Urinary bladder (tissue), 4 donors: ENCODE data around the gene DPT. TPM values are rescaled to one million over a fixed set of nuclear protein-coding genes. Genes with fewer than 3 reads are reported as not detected.

Experiments
- DNase-seq: peaks from one replicate; pipeline ENCODE4 v3.0.0-alpha.2; 2015; ENCODE audit errors: extremely low spot score
- H3K27ac ChIP-seq: one replicate; pipeline ENCODE4 v1.5.1; 2013; ENCODE audit warnings: low read depth, mild to moderate bottlenecking, moderate library complexity
- H3K36me3 ChIP-seq: one replicate; pipeline ENCODE4 v1.6.1; 2013; ENCODE audit warnings: mild to moderate bottlenecking, moderate library complexity; ENCODE audit not compliant: insufficient read depth
- H3K4me1 ChIP-seq: one replicate; pipeline ENCODE4 v1.6.1; 2013; ENCODE audit warnings: mild to moderate bottlenecking, moderate library complexity; ENCODE audit not compliant: insufficient read depth
- H3K4me3 ChIP-seq: one replicate; pipeline ENCODE4 v1.5.1; 2013; ENCODE audit warnings: low read depth, low read length
- WGBS: extraction: QIAGEN DNeasy Blood & Tissue Kit; methylation state at CpG from one replicate; pipeline ENCODE4 v1.1.7; 2013; 5-methylcytosine and 5-hydroxymethylcytosine counted together
- polyA plus RNA-seq: library from polyadenylated mRNA; stranded (reverse); fragments of 200-250 nt; gene quantifications from one replicate; pipeline ENCODE4 v1.2.3, GENCODE V29; 2013
- total RNA-seq: library from RNA; depleted of rRNA; stranded (reverse); fragments of >200 nt; gene quantifications from one replicate; pipeline ENCODE4 v1.2.3, GENCODE V29; 2014
- donor health status: healthy with polysubstance abuse.
- donor health status: healthy.

DPT gene
- total and polyA plus RNA-seq, 2 donors = 175 to 198 TPM

DNA sequence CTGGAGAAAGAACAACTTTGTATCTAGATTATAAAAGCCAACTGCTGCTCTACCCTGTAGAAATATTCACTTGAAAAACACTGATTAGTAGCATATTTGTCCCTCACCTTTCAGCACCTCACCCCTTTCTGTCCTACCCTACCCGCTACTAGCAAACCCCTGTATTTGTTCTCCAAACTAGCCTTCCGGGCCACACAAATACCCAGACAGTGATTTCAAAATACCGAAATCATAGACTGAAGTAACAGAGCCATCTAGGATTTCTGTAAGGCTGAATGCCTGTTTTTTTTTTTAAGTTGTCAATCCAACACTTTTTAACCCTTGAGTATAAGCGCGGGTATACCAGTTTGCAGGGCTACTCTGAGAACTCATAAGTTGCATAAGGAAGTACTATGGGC, 398 bp upstream of the DPT start:
- 85% methylated on average over 5 of the region's 5 CpGs for WGBS
- no peaks in the 10 kb centered on the region for H3K36me3 ChIP-seq
- no peaks in the 10 kb centered on the region for H3K4me1 ChIP-seq
- H3K4me3 ChIP-seq = no peak overlapping the region
- DNase-seq = no peak
- no peak overlapping the region for H3K27ac ChIP-seq

DNA sequence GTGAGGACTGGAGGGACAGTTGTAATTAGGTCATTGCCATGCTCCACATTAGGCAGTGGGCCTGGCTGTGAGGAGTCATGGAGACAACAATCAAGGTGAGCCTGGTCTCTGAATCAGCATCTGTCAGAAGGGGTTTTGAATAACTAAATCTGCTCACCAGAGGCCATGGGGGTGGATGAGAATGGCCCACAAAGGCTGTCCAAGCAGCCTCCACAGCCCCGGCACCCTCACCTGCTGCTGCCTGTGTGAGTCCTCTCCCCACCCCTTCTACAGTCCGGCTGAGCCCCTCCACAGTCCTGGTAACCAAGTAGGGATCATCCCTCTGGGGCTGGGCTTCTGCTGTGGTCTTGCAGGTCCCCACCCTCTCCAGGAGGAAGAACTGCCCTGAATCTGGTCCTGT, 2.3 kb downstream of the DPT start:
- Histone ChIP-seq H3K4me3 (no peak overlapping the region), H3K36me3 (no peaks in the 10 kb centered on the region), H3K27ac (no peak overlapping the region), H3K4me1 (no peaks in the 10 kb centered on the region)
- no peak for DNase-seq
- WGBS = 87% methylated on average over 2 of the region's 2 CpGs

DNA sequence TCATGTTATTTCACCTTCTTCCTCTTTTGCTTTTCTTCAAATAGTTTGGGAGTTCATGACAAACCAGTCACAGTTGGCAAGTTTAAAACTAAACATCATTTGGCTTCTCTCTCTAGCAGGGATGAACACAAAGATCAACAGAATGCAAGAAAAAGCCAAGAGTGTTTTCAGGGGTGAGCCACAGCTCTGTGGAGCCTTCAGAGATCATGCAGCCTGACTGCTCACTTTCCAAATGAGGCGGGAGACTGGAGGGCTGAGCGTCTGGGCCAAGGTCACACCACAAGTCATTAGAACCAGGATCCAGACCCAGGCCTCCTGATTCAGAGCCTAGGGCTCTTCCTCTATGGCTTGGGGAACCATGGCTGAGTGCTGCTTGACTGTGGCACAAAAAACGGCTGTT, 2.7 kb downstream of the DPT start:
- Histone ChIP-seq H3K27ac (no peak overlapping the region), H3K4me1 (no peaks in the 10 kb centered on the region), H3K4me3 (no peak overlapping the region), H3K36me3 (no peaks in the 10 kb centered on the region)
- 46% methylated on average over 3 of the region's 3 CpGs for WGBS
- no peak for DNase-seq

DNA sequence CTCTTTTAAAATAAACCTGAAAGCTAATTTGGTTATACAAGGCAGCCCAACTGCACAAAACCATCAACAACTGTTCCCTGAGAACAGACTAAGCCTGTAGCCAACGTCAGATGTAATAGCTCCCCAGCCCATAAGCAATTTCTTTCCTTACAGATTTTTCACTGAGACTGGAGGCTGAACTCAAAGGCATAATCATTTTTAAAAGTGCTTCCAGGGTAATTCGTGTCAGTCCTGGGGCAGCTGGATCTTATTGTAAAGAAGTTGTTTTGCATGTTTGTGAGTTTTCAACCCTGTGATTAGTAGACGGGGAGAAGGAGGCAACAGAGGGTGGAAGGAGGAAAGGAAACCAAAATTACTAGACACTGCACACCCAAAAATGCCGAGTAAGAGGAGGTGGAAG, 3.2 kb downstream of the DPT start:
- Histone ChIP-seq H3K4me1 (no peaks in the 10 kb centered on the region), H3K27ac (no peak overlapping the region), H3K36me3 (no peaks in the 10 kb centered on the region), H3K4me3 (no peak overlapping the region)
- 48% methylated on average over 4 of the region's 4 CpGs for WGBS
- DNase-seq = no peak

DNA sequence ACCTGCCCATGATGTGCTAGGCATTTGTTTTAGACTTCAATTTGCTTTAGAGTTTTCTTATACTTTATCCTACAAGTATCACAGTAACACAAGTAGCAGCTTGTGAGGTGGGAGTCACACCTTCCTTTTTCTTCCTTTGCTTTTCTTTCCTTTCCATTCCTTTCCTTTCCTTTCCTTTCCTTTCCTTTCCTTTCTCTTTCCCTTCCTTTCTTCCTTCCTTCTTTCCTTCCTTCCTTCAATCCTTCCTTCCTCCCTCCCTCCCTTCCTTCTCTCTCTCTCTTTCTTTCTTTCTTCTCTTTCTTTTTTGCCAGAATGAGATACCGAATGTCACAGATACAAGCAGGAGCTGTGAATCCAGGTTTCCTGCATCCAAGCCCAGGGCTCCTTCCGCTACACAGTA, 3.9 kb downstream of the DPT start:
- H3K27ac ChIP-seq = no peak overlapping the region
- DNase-seq = no peak
- no peak overlapping the region for H3K4me3 ChIP-seq
- WGBS = 94% methylated on average over 2 of the region's 2 CpGs
- H3K36me3 ChIP-seq = no peaks in the 10 kb centered on the region
- no peaks in the 10 kb centered on the region for H3K4me1 ChIP-seq

DNA sequence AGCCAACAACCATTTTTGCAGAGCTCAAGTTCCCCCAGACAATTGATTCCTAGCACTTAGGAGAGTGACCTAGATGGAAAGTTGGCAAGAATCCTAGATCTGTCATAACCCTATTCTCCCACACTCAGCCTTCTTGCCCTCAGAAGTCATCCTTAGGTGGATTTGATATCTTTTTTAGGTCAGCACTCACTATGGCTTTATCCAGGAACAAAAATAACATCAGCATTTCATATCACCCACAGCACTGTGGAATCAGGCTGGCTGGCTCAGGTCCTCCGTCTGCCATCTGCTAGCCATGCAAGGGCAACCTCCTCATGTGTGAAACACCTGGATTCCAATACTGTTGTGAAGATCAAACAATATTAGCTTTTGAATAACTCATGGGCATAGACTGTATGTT, 6.0 kb downstream of the DPT start:
- WGBS = 40% methylated on average over 1 of the region's 1 CpG
- Histone ChIP-seq H3K27ac (no peak overlapping the region), H3K36me3 (no peaks in the 10 kb centered on the region), H3K4me3 (no peak overlapping the region), H3K4me1 (no peaks in the 10 kb centered on the region)
- no peak for DNase-seq

DNA sequence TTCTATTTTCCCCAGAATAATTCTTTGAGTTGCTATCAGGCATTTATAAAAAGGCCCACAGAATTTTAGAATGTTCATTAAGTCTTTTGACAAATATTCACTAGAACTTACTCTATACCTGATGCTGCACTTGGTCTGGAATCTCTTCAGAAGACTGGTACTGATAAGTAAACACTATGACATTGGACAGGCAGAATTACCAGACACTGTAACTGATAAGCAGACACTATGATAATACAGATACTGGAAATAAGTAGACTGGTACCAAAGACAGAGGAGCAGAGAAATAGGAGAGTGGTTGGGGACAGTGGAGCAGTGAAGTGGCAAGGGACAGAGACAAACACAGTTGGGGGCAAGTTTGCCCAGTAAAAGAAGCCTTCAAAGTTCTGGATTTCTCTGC, 8.2 kb downstream of the DPT start:
- DNase-seq = no peak
- no peaks in the 10 kb centered on the region for H3K36me3 ChIP-seq
- no peaks in the 10 kb centered on the region for H3K4me1 ChIP-seq
- no peak overlapping the region for H3K27ac ChIP-seq
- H3K4me3 ChIP-seq = no peak overlapping the region

DNA sequence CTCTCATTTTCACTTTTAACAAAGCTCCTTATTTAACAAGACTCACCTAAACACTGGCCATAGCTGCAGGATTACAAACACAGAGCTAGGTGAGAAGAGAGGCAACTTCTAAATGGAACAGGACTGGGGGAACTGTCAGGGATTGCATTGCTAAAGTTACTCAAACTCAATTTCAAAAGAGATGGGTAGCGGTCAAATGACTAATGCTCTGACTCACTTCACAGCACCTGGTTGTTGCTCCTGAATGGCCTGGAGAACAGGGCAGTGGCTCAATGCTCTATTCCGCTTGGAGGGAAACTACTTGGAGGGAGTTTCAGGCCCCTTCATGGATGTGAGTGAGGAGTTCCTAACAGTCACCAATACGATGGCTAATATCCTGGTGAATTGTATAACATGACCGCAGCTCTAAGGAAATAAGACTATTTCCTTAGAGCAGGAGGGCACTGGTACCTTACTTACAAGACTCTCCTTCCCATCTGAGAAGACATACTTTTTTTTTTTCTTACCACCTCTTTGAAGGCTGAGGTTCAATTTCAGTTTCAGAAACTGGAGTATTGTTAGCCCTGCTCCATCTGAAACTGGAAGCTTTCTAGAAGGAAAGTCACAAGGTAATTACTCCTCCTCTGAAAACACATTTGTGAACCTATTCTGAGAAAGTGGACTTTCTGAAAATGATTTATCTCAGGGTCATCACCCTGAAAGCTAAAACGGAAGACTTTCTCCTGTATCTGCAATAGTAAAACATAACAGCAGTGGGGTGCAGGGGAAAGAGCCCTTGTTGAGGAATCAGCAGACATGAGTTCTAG, 9.5 kb downstream of the DPT start:
- no peaks in the 10 kb centered on the region for H3K36me3 ChIP-seq
- WGBS = 94% methylated on average over 5 of the region's 5 CpGs
- no peak overlapping the region for H3K27ac ChIP-seq
- DNase-seq = no peak
- no peaks in the 10 kb centered on the region for H3K4me1 ChIP-seq
- H3K4me3 ChIP-seq = no peak overlapping the region

DNA sequence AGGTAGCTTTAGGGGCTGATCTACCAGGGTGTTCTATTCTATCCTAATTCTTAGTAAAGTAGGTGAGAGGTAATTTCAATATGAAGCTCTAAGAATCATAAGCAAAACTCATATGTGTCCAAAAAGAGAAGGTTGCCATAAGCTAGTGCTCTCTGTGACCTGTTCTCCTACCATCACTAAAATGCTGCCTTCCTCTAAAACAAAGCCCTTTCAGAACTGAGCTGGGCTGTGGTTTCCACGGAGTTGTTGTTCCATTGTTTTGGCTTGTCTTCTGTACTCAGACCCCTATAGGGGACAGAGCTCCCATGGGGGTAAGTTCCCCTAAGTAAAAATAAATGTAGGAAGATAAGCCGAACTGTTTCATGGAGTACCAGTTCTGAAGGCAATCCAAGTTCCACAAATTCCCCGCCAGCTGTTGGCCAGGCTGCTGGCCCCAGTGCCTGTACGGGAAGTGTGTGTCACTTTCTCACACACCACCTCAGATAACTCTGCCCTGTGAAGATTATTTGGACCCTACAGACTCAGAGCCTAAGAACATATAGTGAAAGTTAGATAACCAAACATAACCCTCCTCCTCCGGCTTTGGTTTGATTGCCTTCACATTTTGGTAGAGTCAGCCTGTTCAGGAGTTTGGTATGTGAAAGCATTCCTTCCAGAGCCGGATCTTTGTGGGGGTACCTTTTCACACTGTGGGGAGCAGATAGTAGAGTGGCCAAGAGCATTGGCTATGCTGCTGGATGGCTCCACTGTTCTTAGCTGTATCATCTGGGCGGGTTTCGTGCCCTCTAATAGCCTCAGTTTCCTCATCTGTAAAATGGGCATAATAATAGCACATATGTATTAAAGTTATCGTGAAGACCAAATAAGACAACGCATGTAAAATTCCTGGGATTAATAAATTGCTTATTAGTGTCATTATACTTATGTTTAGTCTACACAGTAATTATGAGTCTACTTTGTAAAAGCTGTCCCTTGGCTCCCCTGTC, 10.8 kb downstream of the DPT start:
- Histone ChIP-seq H3K4me1 (no peaks in the 10 kb centered on the region), H3K36me3 (no peaks in the 10 kb centered on the region), H3K4me3 (no peak overlapping the region), H3K27ac (no peak overlapping the region)
- 71% methylated on average over 10 of the region's 10 CpGs for WGBS
- no peak for DNase-seq

DNA sequence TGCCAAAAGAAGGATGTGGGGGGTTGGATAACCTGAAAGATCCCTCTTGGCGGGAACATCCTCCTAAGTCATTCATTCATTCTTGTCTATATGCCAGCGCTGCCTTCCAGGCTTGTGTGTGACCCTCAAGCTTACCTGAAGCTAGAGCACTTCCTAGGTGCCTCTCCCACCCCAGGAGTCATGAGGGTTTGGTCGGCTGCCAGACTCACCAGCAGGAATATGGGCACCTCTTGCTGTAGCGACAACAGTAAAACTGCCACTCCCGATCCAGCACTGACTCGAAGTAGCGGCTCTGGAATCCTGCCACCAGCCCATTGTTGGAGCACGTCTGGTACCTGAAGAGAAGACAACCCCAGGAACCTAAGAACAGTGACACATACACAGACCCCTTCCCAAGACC, 15.0 kb downstream of the DPT start:
- WGBS = 88% methylated on average over 8 of the region's 8 CpGs
- Histone ChIP-seq H3K4me3 (no peak overlapping the region), H3K27ac (no peak overlapping the region), H3K4me1 (no peaks in the 10 kb centered on the region), H3K36me3 (no peaks in the 10 kb centered on the region)
- no peak for DNase-seq

DNA sequence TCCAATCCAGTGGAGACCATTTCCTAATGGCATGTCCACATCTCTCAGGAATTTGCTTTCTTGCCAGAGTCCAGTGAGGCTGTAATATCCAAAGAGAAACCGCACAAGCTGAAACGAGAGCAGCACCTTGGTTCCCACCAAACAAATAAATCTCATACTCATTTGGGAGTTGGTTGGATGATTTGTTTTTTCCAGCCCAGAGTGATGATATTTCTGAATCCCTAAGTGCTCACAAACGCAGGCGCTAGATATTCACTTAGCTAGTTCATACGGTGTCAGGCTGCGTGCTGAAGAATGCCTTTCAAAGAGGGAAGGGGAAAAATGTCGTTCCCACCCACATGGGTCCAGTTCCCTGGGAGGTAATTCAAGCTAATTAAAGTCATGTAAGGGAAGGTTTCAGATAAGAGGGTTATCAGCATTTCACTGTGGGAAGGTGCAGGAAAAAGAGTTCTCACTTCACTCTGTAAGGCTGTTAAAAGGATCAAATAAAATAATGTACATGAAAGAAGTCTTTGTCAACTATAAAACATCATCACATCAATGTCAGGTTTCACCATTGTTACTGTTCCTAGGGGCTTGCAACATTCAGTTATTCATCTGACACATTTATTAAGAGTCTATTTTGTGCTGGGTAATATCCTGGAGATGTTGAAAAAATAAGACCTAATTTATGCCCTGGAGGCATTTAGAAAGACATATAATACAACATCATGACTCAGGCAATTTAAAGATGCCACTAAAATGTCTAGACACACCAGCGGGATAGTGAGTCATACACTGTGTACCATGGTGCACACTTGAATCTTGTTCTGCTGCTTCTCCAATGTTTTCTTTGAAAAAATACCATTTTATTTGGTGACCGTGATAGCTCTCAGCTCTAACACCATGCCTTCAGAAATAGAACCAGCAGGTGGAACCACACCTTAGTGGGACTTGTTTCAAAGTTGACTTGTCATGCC, 19.3 kb downstream of the DPT start:
- DNase-seq = no peak
- Histone ChIP-seq H3K27ac (no peak overlapping the region), H3K4me1 (no peaks in the 10 kb centered on the region), H3K36me3 (no peaks in the 10 kb centered on the region), H3K4me3 (no peak overlapping the region)
- WGBS = 28% methylated on average over 9 of the region's 9 CpGs

DNA sequence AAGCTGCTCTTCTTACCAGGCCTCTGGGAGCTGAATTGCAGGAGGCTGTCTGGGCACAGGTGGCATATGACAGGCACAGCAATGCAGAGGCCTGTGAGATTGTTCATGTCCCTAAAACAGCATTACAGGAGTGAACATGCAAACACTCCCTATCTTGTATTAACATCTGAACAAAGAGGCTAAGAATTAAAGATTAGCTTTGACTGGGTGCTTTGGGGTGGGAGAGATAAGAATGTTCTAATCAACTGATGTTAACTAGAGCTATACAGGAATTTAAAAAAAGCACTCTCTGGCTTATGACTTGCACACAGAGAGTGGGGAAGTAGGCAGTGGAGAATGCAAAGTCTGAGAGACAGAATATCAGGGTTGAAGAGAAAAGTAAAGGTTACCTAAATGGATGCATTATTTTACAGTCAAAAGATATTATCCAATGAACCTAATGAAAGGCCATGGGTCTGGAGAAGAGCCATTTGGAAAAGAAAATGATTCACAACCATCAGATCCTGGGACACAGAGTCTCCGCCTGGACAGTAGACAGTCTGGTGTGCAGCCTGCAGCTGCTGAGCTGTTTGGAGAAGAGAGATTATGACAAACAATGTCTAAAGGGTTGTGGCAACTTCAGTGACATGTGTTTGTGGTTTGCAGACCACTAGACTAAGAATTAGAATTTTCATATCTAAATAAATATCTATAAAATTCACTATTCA, 20.2 kb downstream of the DPT start:
- H3K4me3 ChIP-seq = no peak overlapping the region
- no peaks in the 10 kb centered on the region for H3K4me1 ChIP-seq
- H3K27ac ChIP-seq = no peak overlapping the region
- H3K36me3 ChIP-seq = no peaks in the 10 kb centered on the region
- no peak for DNase-seq
- WGBS = 46% methylated on average over 1 of the region's 1 CpG
